SK-N-SH treated with all-trans-retinoic acid at 6 μM for 48 hours (cell line): Measurements from ENCODE around the gene NPAS3.

Experiments used
- ARNTL ChIP-seq: fragments of 450-650 bp; formaldehyde crosslinking; IDR thresholded peaks from 2 replicates; pipeline ENCODE4 v1.5.0; 2020; ENCODE audit warnings: low read depth, mild to moderate bottlenecking, moderate library complexity, borderline replicate concordance
- CREB5 ChIP-seq: fragments of 250-450 bp; sonication (Bioruptor Pico); IDR thresholded peaks from 2 replicates; pipeline ENCODE4 v1.5.1; 2020; ENCODE audit warnings: low read depth, mild to moderate bottlenecking, moderate library complexity
- CSDC2 ChIP-seq: fragments of 250-450 bp; sonication (Bioruptor Pico); IDR thresholded peaks from 2 replicates; pipeline ENCODE4 v1.5.0; 2020; ENCODE audit warnings: mild to moderate bottlenecking, moderate library complexity
- GLIS3 ChIP-seq: fragments of 250-450 bp; sonication (Bioruptor Pico); IDR thresholded peaks from 2 replicates; pipeline ENCODE4 v1.5.0; 2020; ENCODE audit warnings: mild to moderate bottlenecking, moderate library complexity
- ISL1 ChIP-seq: fragments of 250-450 bp; sonication (Bioruptor Pico); IDR thresholded peaks from 2 replicates; pipeline ENCODE4 v2.1.2; 2022; ENCODE audit warnings: mild to moderate bottlenecking, moderate library complexity
- OSR1 ChIP-seq: fragments of 250-450 bp; sonication (Bioruptor Pico); IDR thresholded peaks from 2 replicates; pipeline ENCODE4 v1.8.0; 2022; ENCODE audit warnings: moderate library complexity, mild to moderate bottlenecking, inconsistent platforms
- PATZ1 ChIP-seq: fragments of 250-450 bp; sonication (Bioruptor Pico); IDR thresholded peaks from 2 replicates; pipeline ENCODE4 v1.8.0; 2020; ENCODE audit warnings: mild to moderate bottlenecking, moderate library complexity, borderline replicate concordance
- POU6F1 ChIP-seq: fragments of 250-450 bp; sonication (Bioruptor Pico); IDR thresholded peaks from 2 replicates; pipeline ENCODE4 v1.8.0; 2021; ENCODE audit warnings: low read depth, mild to moderate bottlenecking, moderate library complexity, borderline replicate concordance
- RARB ChIP-seq: fragments of 250-450 bp; sonication (Bioruptor Pico); IDR thresholded peaks from 2 replicates; pipeline ENCODE4 v1.8.0; 2021; ENCODE audit warnings: mild to moderate bottlenecking, moderate library complexity
- SNAI2 ChIP-seq: fragments of 250-450 bp; sonication (Bioruptor Pico); IDR thresholded peaks from 2 replicates; pipeline ENCODE4 v1.5.0; 2020; ENCODE audit warnings: mild to moderate bottlenecking, moderate library complexity
- ZFP3 ChIP-seq: fragments of 250-450 bp; sonication (Bioruptor Pico); IDR thresholded peaks from 2 replicates; pipeline ENCODE4 v1.5.0; 2020; ENCODE audit warnings: mild to moderate bottlenecking, moderate library complexity
- ZFP30 ChIP-seq: fragments of 450-650 bp; formaldehyde crosslinking; IDR thresholded peaks from 2 replicates; pipeline ENCODE4 v1.5.0; 2022; ENCODE audit warnings: mild to moderate bottlenecking, moderate library complexity
- ZNF565 ChIP-seq: fragments of 450-650 bp; formaldehyde crosslinking; conservative IDR thresholded peaks from 2 replicates; pipeline ENCODE4 v1.5.0; 2020; ENCODE audit warnings: low read depth, mild to moderate bottlenecking, moderate library complexity

- TF ChIP-seq ZFP3 (CRISPR knock-in tag): no peak
- no peak for TF ChIP-seq CSDC2
- TF ChIP-seq POU6F1 (CRISPR knock-in tag): no peak
- no peak for TF ChIP-seq SNAI2 (CRISPR knock-in tag)
- no peak for TF ChIP-seq ISL1
- TF ChIP-seq PATZ1 (CRISPR knock-in tag): no peak
- TF ChIP-seq OSR1 (CRISPR knock-in tag): no peak
- TF ChIP-seq RARB (CRISPR knock-in tag): no peak
- no peak for TF ChIP-seq ZFP30 (CRISPR knock-in tag)
- no peak for TF ChIP-seq ARNTL (CRISPR knock-in tag)
- TF ChIP-seq ZNF565 (CRISPR knock-in tag): no peak
- TF ChIP-seq CREB5 (CRISPR knock-in tag): no peak
- TF ChIP-seq GLIS3 (CRISPR knock-in tag): no peak
These were observed 425.8 kb downstream of the NPAS3 start for GRCh38 chr14:33364466-33364865.
